Stimulated activated CD4-positive, alpha-beta T cell treated with anti-CD3 and anti-CD28 coated beads, Interleukin-2, amount 100 ng/mL, for 48 hours (primary cell): ENCODE results near the gene ELOVL6.

Experiments
- DNase-seq, 2 donors: peaks; one replicate each; pipeline ENCODE4 v3.0.0-alpha.2; 2020

ELOVL6 gene

GRCh38 chr4:110014233-110014632 lies 184.2 kb downstream of the ELOVL6 start:
- no peak for DNase-seq

GRCh38 chr4:110012917-110013316 lies 185.5 kb downstream of the ELOVL6 start:
- DNase-seq = no peak

DNA sequence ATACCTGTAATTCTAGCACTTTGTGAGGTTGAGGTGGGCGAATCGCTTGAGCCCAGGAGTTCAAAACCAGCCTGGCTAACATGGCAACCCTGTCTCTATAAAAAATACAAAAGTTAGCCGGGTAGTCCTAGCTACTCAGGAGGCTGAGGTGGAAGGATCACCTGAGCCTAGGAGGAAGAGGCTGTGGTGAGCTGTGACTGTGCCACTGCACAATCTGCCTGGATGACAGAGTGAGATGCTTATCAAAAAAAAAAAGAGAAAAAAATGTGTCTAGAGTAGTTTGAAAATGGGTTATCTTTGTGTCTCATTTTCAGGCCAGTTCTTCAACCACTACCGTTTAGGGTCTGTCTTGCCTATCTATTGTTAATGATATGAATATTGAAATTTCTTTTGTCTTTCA lies 187.6 kb downstream of the ELOVL6 start:
- DNase-seq = no peak

DNA sequence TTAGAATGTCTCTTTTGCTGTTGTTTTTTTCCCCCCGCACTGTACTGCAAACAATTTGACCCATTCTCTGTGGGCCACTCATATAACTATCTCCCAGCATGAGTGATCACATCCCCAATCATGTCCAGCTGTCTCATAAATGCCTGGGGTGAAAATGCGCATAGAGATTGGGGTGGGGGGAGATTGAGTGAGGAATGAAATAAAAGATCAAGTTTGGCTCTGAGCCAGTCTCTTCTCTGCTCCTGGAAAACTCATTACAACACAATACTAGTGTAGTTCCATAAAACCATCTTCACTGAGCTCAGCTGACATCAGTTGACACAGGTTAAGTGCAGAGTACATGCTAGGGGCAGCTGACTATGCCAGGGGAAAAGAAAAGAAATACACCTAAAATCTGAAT lies 188.9 kb downstream of the ELOVL6 start:
- DNase-seq = no peak

DNA sequence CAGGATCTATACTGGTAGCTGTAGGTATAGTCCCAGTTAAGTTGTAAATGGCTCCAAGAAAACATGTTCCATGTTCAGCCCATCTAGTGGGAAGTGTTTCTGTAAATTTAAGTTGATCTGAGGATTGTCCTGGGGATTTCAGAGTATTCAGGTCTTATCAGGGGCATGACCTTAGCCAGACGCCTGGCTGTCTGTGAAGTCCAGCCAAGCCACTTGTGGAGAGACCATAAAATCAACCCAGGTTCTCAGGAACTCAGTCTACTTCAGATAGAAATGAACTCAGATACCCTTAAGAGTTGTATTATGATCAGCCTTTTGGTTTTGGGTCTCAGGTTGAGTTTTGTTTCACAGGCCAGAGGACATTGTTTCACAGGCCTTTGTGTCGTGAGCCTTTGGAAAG lies 189.9 kb downstream of the ELOVL6 start:
- no peak for DNase-seq

DNA sequence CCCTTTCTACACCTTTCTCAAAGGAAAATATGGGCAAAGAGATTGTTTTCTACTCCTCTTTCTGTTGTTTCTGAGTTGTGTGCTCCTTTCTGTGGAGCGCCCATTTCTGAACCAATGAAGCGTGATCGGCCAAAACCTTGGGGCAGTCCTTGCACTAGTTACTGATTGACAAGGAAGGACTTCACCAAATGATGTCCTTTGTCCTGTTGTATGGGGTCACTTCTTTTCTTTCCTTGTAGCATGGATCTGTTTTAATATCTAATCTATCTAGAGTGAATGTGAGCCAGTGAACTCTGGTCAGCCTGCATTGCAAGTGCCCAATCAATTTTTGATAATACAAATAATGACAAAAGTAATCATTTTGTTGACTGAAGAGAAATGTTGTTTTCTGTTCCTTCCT lies 191.2 kb downstream of the ELOVL6 start:
- DNase-seq = no peak

- DNase-seq = no peak
Measured at GRCh38 chr4:110005461-110006056, 192.9 kb downstream of the ELOVL6 start.

- DNase-seq = no peak
Measured at GRCh38 chr4:110004556-110004955, 193.9 kb downstream of the ELOVL6 start.

DNA sequence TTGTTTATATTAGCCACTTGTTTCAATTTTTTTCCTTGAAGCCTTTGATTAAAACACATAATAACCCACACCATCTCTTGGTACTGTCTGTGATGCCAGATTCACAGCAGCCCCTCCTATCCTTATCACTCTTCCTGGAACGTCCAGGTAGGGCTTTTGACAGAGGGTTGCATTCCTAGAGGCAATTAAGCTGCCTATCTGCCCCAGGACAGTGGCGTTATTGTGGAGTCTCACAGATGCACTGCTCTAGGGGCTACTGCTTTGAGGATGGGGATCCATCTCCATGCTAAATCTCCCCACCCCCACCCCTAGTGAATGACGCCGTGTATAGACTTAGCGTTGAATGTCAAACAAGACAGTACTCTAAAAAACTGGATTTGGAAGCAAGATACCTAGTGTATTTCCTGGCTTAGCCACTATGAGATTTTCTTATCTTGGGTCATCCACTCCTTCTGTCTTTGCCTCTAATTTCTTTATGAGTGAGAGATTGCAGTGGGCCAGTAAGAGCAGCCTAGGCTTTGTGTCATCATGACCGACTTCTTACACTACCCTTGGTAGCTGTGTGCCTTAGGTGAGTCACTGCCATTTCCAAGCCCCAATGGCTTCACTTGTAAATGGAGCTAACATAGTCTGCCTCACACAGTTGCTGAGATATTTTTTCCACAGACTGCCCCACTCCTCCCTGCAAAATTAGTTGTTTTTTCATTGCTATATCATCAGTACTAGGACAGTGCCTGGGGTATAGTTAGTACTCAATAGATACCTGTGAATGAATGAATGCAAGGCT lies 194.8 kb downstream of the ELOVL6 start:
- DNase-seq = no peak

DNA sequence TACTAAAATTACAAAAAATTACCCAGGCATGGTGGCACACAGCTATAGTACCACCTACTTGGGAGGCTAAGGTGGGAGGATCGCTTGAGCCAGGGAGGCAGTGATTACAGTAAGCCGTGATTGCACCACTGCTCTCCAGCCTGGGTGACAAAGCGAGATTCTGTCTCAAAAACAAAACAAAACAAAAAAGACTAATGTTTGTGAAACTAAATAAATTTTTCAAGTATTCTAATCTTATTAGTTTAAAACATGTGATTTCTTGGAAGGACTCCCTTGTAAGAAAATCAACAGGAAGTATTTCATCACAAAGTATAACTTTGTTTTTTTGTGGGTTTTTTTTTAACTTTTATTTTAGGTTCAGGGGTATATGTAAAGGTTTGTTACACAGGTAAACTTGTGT lies 196.1 kb downstream of the ELOVL6 start:
- DNase-seq = no peak

DNA sequence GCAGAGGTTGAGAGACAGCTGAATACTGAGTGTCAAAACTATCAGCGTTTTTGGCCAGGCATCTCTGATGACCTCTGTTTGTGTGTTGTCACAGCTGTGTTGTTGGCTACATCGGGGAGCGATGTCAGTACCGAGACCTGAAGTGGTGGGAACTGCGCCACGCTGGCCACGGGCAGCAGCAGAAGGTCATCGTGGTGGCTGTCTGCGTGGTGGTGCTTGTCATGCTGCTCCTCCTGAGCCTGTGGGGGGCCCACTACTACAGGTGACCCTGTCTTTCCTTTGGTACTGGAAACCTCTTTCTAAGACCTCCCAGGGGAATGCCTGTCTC lies 198.9 kb downstream of the ELOVL6 start:
- no peak for DNase-seq

GRCh38 chr4:109998867-109999584 lies 199.4 kb downstream of the ELOVL6 start:
- peak in 1 of 2 donors; percentile 29 for DNase-seq

DNA sequence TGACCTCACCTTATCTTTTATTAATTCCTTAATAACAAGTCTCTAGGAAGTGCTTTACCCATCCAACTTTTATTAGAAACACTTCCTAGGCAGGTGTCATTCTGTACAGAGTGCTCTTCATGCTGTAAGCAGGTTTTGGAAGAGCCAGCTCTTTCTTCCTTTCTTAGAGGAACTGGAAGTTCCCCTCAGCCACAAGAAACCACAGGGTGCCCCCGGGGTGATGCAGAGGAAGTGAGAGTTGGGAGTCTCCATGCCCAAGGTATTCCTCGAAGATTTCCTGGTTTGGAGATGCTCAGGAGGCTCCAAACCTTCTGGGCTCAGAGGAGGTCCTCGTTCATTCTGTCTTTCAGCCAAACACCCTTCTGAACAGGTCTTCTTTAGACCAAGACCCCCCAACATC lies 201.9 kb downstream of the ELOVL6 start:
- no peak for DNase-seq
